Peyer's patch (tissue), 4 donors: ENCODE data around the gene APOL1.

Experiments used
- POLR2A ChIP-seq, 2 donors: fragments of 450-650 bp; IDR thresholded peaks; one replicate each; pipeline ENCODE4 v1.5.1; 2017; ENCODE audit warnings: antibody characterized with exemption in 2 of 2, mild to moderate bottlenecking in 2 of 2, moderate library complexity in 2 of 2
- TF ChIP-seq, protein P1 (sequence below), 6 experiments: fragments of 450-650 bp in 4 of 6; fragments of 200-600 bp in 2 of 6; sonication (generic) in 1 of 6; IDR thresholded peaks; one replicate each; pipeline ENCODE4 v1.5.1; 2017 to 2019; ENCODE audit warnings: antibody characterized with exemption in 6 of 6, mild to moderate bottlenecking in 3 of 6, moderate library complexity in 1 of 6

DNA sequence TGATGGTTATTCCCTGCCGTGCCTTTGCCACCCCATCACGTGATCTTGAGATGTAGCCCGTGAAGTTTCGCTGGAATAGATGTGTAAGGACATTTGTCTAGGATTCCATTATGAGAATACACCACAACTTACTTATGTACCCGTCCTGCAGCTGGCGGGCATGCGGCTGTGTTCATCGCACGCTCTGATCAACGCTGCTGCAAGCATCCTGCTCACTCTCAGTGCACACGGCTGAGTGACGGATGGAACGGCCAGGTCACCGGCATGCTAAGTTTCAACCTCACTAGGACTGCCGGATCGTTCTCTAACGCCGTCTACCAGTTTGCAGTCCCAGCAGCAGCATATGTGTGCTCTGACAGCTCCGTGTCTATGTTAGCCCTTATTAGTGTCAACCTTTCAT is 44.6 kb downstream of the APOL1 start:
- TF ChIP-seq, protein P1, sequence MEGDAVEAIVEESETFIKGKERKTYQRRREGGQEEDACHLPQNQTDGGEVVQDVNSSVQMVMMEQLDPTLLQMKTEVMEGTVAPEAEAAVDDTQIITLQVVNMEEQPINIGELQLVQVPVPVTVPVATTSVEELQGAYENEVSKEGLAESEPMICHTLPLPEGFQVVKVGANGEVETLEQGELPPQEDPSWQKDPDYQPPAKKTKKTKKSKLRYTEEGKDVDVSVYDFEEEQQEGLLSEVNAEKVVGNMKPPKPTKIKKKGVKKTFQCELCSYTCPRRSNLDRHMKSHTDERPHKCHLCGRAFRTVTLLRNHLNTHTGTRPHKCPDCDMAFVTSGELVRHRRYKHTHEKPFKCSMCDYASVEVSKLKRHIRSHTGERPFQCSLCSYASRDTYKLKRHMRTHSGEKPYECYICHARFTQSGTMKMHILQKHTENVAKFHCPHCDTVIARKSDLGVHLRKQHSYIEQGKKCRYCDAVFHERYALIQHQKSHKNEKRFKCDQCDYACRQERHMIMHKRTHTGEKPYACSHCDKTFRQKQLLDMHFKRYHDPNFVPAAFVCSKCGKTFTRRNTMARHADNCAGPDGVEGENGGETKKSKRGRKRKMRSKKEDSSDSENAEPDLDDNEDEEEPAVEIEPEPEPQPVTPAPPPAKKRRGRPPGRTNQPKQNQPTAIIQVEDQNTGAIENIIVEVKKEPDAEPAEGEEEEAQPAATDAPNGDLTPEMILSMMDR (IDR thresholded peaks at IDR 0.05) = no peak
- no peak for TF ChIP-seq POLR2A (IDR thresholded peaks at IDR 0.05)
